GM19468 (cell line): ENCODE measurements around the gene CCDC107.

ENCODE experiments used
- ATAC-seq: cut with Tn5 transposase; IDR thresholded peaks from one replicate; pipeline ENCODE4 v1.9.1; 2021; ENCODE audit warnings: mild to moderate bottlenecking, moderate library complexity, moderate number of reproducible peaks; ENCODE audit not compliant: unreplicated experiment; ENCODE audit errors: extremely low read depth

The CCDC107 gene

DNA sequence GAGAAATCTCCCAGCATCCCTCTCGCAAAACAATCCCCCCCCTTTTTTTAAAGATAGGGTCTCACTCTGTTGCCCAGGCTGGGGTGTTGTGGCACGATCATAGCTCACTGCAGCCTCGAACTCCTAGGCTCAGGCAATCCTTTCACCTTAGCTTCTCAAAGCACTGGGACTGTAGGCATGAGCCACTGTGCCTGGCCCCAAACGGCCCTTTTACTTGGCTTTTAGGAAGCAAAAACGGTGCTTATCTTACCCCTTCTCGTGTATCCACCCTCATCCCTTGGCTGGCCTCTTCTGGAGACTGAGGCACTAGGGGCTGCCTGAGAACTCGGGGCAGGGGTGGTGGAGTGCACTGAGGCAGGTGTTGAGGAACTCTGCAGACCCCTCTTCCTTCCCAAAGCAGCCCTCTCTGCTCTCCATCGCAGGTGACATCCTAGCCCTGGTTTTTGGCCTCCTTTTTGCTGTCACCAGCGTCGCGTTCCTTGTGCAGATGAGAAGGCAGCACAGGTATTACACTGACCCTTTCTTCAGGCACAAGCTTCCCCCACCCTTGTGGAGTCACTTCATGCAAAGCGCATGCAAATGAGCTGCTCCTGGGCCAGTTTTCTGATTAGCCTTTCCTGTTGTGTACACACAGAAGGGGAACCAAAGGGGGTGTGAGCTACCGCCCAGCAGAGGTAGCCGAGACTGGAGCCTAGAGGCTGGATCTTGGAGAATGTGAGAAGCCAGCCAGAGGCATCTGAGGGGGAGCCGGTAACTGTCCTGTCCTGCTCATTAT is 22.4 kb downstream of the CCDC107 start:
- ATAC-seq: no peak

DNA sequence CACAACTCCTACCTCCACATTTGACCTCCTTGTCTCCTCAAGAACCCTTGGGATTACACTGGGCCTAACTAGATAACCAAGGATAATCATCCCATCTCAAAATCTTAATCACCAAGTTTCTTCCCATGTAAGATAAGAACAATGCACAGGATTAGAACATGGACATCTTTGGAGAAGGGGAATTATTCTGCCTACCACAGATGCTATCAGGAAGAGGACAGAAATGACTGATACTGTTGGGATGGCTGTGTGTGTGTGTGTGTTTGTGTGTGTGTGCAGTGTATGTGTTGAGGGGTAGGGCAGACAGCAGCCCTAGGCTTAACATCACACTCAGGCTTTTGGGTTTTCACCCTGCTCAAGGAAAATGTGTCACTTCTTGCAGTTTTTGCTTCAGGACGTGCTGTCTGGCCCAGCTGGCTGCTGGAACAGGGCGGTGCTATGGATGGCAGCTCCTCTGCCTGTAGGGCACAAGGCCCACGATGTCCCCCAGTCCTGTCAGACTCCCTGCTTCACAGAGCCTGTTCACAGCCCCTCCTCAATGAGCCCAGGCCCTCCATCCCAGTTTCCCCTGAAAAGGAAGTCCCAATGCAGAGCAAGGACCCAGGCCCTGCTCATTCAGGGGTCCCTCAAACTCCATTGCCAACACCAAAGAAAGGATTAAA is 23.4 kb downstream of the CCDC107 start:
- no peak for ATAC-seq

DNA sequence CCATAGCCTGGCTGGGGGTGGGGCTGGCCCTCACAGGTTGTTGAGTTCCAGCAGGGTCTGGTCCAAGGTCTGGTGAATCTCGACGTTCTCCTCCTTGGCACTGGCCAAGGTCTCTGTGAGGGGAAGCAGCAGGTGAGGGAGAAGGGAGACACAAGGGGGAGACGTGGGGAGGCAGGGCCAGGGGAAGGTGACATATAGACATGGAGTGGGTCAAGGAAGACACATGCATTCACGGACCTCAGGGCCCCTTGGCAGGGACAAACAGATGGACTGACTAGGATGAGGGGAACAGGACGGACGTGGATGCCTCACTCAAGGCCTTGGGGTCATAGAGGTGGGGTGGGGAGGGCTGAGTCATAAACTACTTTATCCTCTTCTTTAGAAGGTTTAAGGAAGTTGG is 24.0 kb downstream of the CCDC107 start:
- ATAC-seq: no peak

DNA sequence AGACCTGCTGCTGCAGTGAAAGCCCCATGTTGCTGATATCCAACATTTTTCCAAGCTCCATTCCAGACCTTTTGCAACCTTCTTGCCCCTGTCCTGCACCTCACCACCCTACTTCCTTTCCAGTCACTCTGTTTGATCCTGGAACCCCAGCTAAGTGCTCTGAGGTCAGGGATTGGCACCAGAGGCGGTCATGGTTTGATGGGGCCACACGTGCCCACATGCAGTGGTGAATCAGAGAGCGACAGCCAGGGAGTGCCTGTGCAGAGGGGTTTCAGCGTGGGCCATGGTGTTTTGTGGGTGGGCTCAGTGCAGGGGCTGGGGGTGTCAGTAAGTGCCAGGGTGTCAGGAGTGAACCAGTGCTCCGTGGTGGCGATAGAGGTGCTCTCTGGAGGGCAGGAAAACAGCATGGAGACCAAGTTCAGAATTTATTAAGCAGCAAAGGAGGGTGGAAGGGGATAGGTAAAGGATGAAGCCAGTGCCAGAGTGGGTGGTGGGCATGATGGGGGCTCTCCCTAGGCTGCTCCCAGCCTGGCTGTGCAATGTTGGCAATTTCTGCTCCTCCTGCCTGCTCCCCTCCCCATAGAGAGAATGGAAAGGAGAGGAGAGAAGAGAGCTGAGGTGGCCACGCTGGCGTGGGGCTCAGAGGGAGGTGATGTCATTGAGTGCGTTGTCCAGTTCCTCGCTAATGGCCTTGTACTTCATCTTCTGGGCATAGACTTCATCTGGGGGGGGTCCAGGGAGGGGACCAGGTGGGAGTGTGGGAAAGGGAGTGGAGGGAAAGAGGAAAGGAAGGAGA is 24.6 kb downstream of the CCDC107 start:
- no peak for ATAC-seq

GRCh38 chr9:35683323-35683722 is 25.2 kb downstream of the CCDC107 start:
- no peak for ATAC-seq

DNA sequence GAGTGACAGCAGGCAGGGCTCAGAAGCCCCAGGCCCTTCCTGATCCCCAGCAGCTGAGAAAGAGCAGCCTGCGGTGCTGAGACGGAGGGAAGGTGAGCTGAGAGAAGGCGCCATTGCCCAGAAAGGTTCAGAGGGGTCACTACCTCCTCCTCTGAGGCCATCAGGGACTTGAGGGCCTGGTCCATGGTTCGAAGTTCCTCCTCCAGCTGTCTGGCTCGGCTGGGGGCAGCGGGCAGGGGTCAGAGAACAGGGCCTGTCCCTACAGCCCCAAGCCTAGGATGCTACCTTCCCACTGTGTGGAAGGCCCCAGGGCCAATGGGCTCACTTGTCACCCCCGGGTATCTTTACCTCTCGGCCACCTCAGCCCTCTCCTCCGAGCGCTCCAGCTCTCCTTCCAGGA is 26.8 kb downstream of the CCDC107 start:
- ATAC-seq: no peak

GRCh38 chr9:35685506-35685905 is 27.4 kb downstream of the CCDC107 start:
- no peak for ATAC-seq

DNA sequence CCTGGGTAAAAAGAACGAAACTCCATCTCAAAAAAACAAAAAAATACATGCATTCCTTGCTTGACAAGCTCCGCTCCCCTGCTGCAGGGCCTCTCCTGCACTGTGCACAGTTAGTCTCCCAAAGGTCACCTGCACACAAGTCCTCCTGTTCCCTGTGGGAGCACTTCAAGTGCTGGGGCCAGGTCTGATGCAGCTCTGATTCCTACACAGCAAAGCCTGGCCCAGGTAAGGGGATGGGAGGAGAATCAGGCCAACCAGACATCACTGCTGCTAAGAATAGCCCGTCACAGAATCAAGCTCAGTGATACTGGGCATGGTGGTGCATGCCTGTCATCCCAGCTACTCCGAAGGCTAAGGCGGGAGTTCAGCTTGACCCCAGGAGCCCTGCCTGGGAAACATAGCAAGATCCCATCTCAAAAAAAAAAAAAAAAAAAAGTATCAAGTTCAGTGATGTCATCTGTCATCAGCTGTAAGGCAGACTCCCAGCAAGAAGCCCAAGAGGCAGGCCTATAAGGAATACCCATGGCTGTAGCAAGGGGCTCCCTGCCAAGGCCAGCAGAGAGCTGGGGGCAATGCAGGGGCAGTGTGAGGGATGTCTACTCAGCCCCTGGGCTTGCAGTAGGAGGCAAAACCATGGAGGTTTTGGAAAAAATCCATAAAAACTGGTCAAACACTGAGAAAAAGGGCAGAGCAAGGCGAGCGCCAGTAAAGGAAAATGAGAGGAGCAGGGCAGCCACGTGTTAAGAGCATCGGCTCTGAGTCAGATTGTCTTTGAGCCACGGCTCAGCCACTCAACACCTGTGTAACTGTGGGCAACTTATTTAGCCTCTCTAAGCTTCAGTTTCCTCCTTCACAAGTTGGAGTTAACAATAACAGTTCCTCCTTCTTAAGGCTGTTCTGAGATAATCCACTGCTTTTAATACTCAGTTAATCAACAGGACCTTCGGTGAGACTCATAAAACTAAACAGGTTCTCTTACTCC is 28.4 kb downstream of the CCDC107 start:
- peak; percentile 53 for ATAC-seq

- ATAC-seq: no peak
These were observed 29.2 kb downstream of the CCDC107 start for GRCh38 chr9:35687306-35687705.

DNA sequence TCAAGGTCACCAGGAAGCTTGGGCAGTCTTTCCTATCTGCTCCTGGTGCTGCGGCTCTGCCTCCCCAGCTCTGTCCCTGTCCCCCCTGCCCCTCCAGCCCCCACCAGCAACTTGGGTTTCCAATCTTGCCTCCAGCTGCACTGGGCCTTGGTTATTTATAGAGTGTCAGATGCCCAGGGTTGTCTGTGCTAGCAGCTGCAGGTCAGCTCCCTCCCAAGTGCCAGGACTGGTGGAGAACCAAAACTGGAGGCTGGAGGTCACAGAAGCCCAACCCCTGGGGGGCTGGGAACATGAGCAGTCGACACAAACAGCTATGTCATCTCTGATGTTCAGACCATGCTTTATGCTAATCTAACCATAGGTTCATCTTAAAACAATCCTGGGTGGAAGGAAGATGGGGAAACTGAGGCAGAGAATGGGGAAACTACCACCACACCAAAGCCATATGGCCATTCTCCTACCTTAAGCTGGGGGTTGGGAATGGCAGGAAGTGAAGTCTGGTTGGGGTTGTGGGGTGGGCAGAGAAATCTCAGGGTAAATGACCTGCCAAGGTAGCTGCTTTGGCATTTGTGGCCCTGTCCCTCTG is 30.0 kb downstream of the CCDC107 start:
- no peak for ATAC-seq

DNA sequence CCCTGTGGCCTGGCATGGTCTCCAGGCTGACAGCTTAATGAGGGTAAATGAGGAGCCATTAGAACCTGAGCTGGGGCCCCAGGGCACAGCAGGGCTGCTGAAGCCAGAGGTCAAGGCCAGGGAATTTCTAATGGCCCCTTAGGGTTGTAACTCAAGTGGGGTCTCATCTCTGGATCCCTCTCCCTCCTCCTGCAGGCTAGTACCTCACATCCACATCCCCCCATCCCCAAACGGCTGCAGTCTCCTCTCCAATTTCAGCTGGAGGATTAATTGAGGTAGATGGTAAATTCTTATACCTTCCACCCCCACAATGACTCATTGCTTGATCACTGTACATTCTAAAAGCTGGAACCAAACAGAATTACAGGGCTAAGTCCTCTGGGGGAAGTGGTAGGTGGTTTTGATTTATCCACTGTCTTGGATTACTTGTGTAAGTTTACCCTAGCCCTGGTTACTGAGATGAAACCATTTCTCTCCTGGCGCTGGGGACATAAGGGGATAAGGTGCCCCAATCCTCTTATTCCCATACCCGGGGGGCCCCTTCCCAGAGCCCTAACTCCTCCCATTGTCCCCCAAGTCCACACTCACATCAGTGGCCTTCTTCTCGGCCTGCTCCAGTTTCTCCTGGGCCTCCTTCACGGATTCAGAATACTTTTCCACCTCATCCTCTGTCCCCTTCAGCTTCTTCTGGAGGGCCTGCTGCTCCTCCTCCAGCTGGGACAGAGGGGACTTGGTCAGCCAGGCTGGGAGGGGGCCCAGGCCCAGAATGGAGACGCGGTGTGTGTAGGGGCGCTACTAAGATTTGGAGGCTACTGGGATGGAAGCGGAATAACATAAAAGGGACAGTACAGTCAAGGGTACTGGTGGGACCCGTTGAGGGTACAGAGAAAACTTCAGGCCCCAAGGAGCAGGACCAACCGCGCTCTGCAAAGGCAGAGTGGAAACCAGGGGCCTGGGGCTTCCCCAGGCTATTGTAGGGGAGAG is 30.8 kb downstream of the CCDC107 start:
- ATAC-seq: no peak

- ATAC-seq: no peak
These were observed 31.6 kb downstream of the CCDC107 start, which contains the start of gene TPM2 for GRCh38 chr9:35689542-35690293. TSS of gene TPM2 (minus strand) at chr9:35689925. CDS start at chr9:35689817, 108 bp downstream.

GRCh38 chr9:35690294-35690613 is 32.2 kb downstream of the CCDC107 start:
- no peak for ATAC-seq

DNA sequence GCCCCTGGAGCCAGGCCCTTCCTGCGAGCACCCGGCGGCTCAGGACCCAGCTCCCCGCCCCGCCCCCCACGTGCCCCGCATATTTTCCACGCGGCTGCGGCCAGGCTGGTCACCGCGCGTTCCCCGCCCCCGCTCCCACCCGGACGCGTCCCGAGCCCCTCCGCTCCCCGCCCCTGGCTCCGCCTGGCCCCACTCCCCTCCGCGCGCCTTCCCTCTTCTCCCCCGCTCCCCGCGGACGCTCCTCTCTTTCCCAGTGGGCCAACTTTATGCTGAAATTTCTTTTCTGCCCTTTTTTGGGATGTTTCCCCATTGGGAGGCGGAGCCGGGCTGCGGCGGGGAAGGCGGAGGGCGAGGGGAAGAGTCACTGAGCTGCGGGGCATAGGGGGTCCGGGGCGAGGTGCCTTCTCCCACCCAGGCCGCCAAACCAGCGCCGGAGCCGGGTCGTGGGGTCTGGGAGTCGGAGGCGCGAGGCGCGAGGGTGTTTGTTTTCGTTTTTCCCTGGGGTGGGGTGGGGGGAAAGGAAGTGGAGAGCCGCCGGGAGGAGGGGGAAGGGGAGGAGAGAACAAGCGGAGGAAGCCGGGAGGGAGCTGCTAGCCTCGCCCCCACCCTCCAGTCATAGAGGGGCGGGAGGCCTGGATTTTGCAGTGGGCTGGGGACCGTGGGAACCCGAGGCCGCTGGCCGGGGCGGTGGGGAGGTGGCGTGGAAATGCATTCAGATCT is 32.7 kb downstream of the CCDC107 start:
- no peak for ATAC-seq

GRCh38 chr9:35691334-35691650 is 33.2 kb downstream of the CCDC107 start:
- no peak for ATAC-seq

DNA sequence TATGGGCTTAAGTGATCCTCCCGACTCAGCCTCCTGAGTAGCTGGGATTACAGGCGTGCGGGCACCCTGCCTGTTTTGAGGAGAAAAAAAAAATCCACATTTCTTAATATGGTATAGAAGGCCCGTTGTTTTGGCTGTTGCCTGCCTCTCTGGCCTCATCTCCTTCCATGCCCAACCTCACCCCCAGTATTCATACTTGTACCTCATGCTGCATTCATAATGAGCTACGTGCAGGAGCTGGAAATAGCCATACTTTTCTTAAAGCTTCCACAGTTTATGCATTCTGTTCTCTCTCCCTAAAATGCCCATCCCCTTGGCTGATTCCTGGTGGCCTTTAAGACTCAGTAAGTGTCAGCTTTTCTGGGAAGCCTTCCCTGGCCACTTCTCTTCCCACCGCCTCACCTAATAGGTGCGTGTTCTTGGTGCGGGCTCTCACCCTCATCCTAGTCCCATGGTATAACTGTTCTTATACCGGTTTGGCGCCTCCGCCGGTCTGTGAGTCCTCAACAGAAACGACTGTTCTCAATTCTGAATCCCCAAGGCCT is 33.7 kb downstream of the CCDC107 start:
- ATAC-seq: no peak

GRCh38 chr9:35695943-35696401 is 37.9 kb downstream of the CCDC107 start:
- ATAC-seq: no peak
